PC-3 (cell line): ENCODE measurements around the gene C15orf62. TPM values are rescaled to one million over a fixed set of nuclear protein-coding genes. Genes with fewer than 3 reads are reported as not detected.

Experiments
- ATAC-seq: fragments of 200-7000 bp; cut with Tn5 transposase; 2 replicates; pipeline ENCODE4 v1.9.1; 2020; ENCODE audit warnings: mild to moderate bottlenecking, moderate library complexity
- BruUV-seq: library from RNA; stranded (reverse); fragments of 400-500 nt; replicated peaks from 2 replicates; lab custom pipeline; 2021; lab: Mats Ljungman, UMichigan
- CTCF ChIA-PET: fragments of 300-600 bp; sonication (Branson Sonifier 250); formaldehyde crosslinking; loops from one replicate; lab custom pipeline; 2022; ENCODE audit warnings: antibody characterized with exemption; lab: Charles Lee
- POLR2A ChIA-PET: fragments of 300-600 bp; sonication (Branson Sonifier 250); formaldehyde crosslinking; loops from one replicate; lab custom pipeline; 2022; ENCODE audit warnings: antibody characterized with exemption; ENCODE audit not compliant: unreplicated experiment; lab: Charles Lee
- DNase-seq: peaks from one replicate; pipeline ENCODE4 v3.0.0-alpha.2; 2015
- H2AFZ ChIP-seq: fragments of 300-600 bp; sonication (generic); 2 replicates; pipeline ENCODE4 v1.6.0; 2016; ENCODE audit warnings: antibody characterized with exemption, low read length
- H3F3A ChIP-seq: fragments of 300-600 bp; sonication (generic); one replicate; pipeline ENCODE4 v1.6.0; 2017; ENCODE audit warnings: antibody characterized with exemption, low read length, control low read depth, mild to moderate bottlenecking; ENCODE audit not compliant: unreplicated experiment
- H3K27ac ChIP-seq: fragments of 300-600 bp; sonication (generic); 2 replicates; pipeline ENCODE4 v1.5.1; 2016; ENCODE audit warnings: mild to moderate bottlenecking, low read length
- H3K27me3 ChIP-seq: fragments of 300-600 bp; sonication (generic); 2 replicates; pipeline ENCODE4 v1.6.1; 2016; ENCODE audit warnings: low read length, mixed read lengths
- H3K36me3 ChIP-seq: fragments of 300-600 bp; sonication (generic); 2 replicates; pipeline ENCODE4 v1.6.1; 2016; ENCODE audit warnings: low read depth, mixed run types, low read length, mixed read lengths
- H3K4me1 ChIP-seq: fragments of 300-600 bp; sonication (generic); 2 replicates; pipeline ENCODE4 v1.5.1; 2016; ENCODE audit warnings: low read length; ENCODE audit not compliant: insufficient read depth
- H3K4me2 ChIP-seq: fragments of 300-600 bp; sonication (generic); 2 replicates; pipeline ENCODE4 v1.6.0; 2016; ENCODE audit warnings: low read length
- H3K4me3 ChIP-seq: fragments of 300-600 bp; sonication (generic); 2 replicates; pipeline ENCODE4 v1.5.1; 2016; ENCODE audit warnings: mild to moderate bottlenecking, low read length, mixed read lengths
- H3K79me2 ChIP-seq: fragments of 300-600 bp; sonication (generic); 2 replicates; pipeline ENCODE4 v1.6.1; 2017; ENCODE audit warnings: low read length, mixed read lengths
- H3K9ac ChIP-seq: fragments of 300-600 bp; sonication (generic); 2 replicates; pipeline ENCODE4 v1.6.0; 2016; ENCODE audit warnings: mild to moderate bottlenecking, low read length
- H3K9me2 ChIP-seq: fragments of 300-600 bp; sonication (generic); replicated peaks from 2 replicates; pipeline ENCODE4 v1.6.1; 2016; ENCODE audit warnings: mixed run types, low read length, mixed read lengths
- H3K9me3 ChIP-seq: fragments of 300-600 bp; sonication (generic); 2 replicates; pipeline ENCODE4 v1.6.1; 2016; ENCODE audit warnings: low read length, mixed read lengths
- H4K20me1 ChIP-seq: fragments of 300-600 bp; sonication (generic); 2 replicates; pipeline ENCODE4 v1.6.1; 2016; ENCODE audit warnings: low read length, mixed read lengths
- CTCF ChIP-seq: fragments of 300-600 bp; sonication (generic); conservative IDR thresholded peaks from 2 replicates; pipeline ENCODE4 v1.5.1; 2017; ENCODE audit warnings: antibody characterized with exemption, low read depth, mild to moderate bottlenecking, low read length
- EZH2 ChIP-seq: fragments of 300-600 bp; sonication (generic); IDR thresholded peaks from one replicate; pipeline ENCODE4 v1.6.1; 2017; ENCODE audit warnings: antibody characterized with exemption, mild to moderate bottlenecking, low read length; ENCODE audit not compliant: unreplicated experiment
- EZH2phosphoT487 ChIP-seq: fragments of 300-600 bp; sonication (generic); IDR thresholded peaks from 2 replicates; pipeline ENCODE4 v1.6.1; 2018; ENCODE audit warnings: mild to moderate bottlenecking, antibody characterized with exemption, low read length, borderline replicate concordance
- intact Hi-C: fragments of 100-400 bp; cut with micrococcal nuclease; formaldehyde crosslinking; loops from 2 replicates; pipeline ENCODE4 v1.9.0; 2023
- total RNA-seq: library from RNA; depleted of rRNA; stranded (reverse); fragments of >200 nt; gene quantifications from 2 replicates; pipeline ENCODE4 v1.2.3, GENCODE V29; 2014

C15orf62 gene
- total RNA-seq, 1 experiment from 2014 or later = 1.5 TPM

GRCh38 chr15:40764629-40765103 lies 5.1 kb upstream of the C15orf62 start:
- ChIA-PET POLR2A (no interaction called here), CTCF (interaction anchor here (1.4 to 1.9 kb wide), 2 partner anchors 18 to 109 kb away, joined by 5 to 11 read pairs; no protein-coding TSS in a partner anchor)
- intact Hi-C loops = loop anchor here (1.0 kb wide), 1 partner anchor 9 kb away; the partner anchor contains the start of gene RMDN3
- TF ChIP-seq CTCF (no peak), EZH2phosphoT487 (no peak), EZH2 (no peak)
- Histone ChIP-seq H3K9me2 (no peaks in the 10 kb centered on the region), H4K20me1 (no peaks in the 10 kb centered on the region), H2AFZ (peak overlapping the region; percentile 91), H3K4me1 (peaks cover 45% of the 10 kb centered on the region), H3K27ac (peak overlapping the region; percentile 10; the same call in 1 of the 2 replicates), H3K79me2 (no peaks in the 10 kb centered on the region), H3K4me3 (peak overlapping the region; percentile 63), H3K4me2 (peak overlapping the region; percentile 88), H3F3A (no peaks in the 10 kb centered on the region), H3K27me3 (no peaks in the 10 kb centered on the region), H3K9ac (peak overlapping the region; percentile 45; the same call in 1 of the 2 replicates), H3K36me3 (no peaks in the 10 kb centered on the region), H3K9me3 (no peaks in the 10 kb centered on the region)
- DNase-seq (no peak), ATAC-seq (no peak)
- BruUV-seq = TSS peak; percentile 9

DNA sequence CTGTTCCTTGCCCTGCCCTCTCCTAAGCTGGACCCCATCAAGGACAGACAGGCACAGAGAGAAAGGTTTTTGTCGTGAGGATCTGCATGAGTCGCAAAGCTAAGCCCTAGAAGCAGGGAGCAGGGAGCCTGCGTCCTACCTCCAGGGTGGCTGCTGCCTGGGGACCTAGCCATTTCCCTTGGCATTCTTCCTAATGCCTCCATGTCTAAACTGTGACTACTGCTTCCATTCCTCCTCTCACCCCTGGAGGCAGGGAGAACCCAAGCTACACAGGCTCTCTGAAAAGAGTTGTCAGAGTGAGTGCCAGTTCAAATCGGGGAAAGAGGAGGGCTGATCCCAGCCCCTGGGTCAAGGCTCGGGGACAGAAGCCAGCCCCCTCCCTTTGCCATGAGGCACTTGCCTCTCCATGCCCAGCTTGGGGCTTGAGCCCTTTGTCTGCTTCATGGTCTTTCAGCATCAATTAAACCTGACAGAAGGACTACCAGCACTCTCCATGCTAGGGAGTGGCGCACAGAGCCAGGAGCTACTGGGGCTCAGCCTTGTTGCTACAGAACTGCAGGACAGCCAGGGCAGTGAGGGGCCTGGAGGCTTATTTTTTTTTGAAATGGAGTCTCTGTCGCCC lies 3.5 kb upstream of the C15orf62 start:
- POLR2A ChIA-PET = interaction anchor here (0.6 kb wide), 1 partner anchor 30 kb away, joined by 3 read pairs; no protein-coding TSS in a partner anchor

More for the DNA sequence above, 3.5 kb upstream of the C15orf62 start:
- CTCF ChIA-PET = interaction anchor here (1.0 to 1.1 kb wide), 2 partner anchors 19 to 20 kb away, joined by 3 read pairs; no protein-coding TSS in a partner anchor
- TF ChIP-seq CTCF = no peak
- TF ChIP-seq EZH2 = no peak
- TF ChIP-seq EZH2phosphoT487 = no peak
- H3K9ac ChIP-seq = no peak overlapping the region
- ATAC-seq (no peak), DNase-seq (no peak)
- H3K4me1 ChIP-seq = peaks cover 57% of the 10 kb centered on the region
- H3K9me2 ChIP-seq = no peaks in the 10 kb centered on the region
- BruUV-seq = no TSS peak
- no peaks in the 10 kb centered on the region for H3K79me2 ChIP-seq
- no peaks in the 10 kb centered on the region for H3F3A ChIP-seq
- H3K36me3 ChIP-seq = no peaks in the 10 kb centered on the region
- no peak overlapping the region for H2AFZ ChIP-seq
- H3K9me3 ChIP-seq = no peaks in the 10 kb centered on the region
- H3K27ac ChIP-seq = no peak overlapping the region
- no peak overlapping the region for H3K4me2 ChIP-seq
- intact Hi-C loops = no loop called here
- H3K4me3 ChIP-seq = no peak overlapping the region
- no peaks in the 10 kb centered on the region for H3K27me3 ChIP-seq
- H4K20me1 ChIP-seq = no peaks in the 10 kb centered on the region
